Activated T-helper 2 cell treated with anti-CD3 and anti-CD28 coated beads, Interferon-gamma antibody, Interleukin-2, Interleukin-4, amounts not matched to agents 10 μg/mL and 5 μg/mL and 100 μg/mL, durations not matched to agents 14 hours and 24 hours and 36 hours (primary cell): ENCODE data around the gene CNFN. TPM values are rescaled to one million over a fixed set of nuclear protein-coding genes. Genes with fewer than 3 reads are reported as not detected.

Experiments
- DNase-seq: peaks from one replicate; pipeline ENCODE4 v3.0.0; 2021; ENCODE audit warnings: low spot score
- H3K27ac Mint-ChIP-seq: one replicate; pipeline ENCODE4 v1.8.0; 2021; ENCODE audit warnings: mixed read lengths
- H3K27me3 Mint-ChIP-seq: one replicate; pipeline ENCODE4 v1.8.0; 2021; ENCODE audit warnings: low read depth, mixed read lengths
- H3K36me3 Mint-ChIP-seq: one replicate; pipeline ENCODE4 v1.8.0; 2021; ENCODE audit warnings: low read depth, mixed read lengths
- H3K4me1 Mint-ChIP-seq: one replicate; pipeline ENCODE4 v1.8.0; 2021; ENCODE audit warnings: low read depth, mixed read lengths
- H3K4me3 Mint-ChIP-seq: one replicate; pipeline ENCODE4 v1.8.0; 2021; ENCODE audit warnings: low read depth, mild to moderate bottlenecking, moderate library complexity, mixed read lengths
- H3K9me3 Mint-ChIP-seq: one replicate; pipeline ENCODE4 v1.8.0; 2021; ENCODE audit warnings: mixed read lengths
- intact Hi-C: fragments of 100-400 bp; cut with micrococcal nuclease; formaldehyde crosslinking; loops from one replicate; pipeline ENCODE4 v1.15.1; 2023
- total RNA-seq: library from RNA; stranded (reverse); gene quantifications from 2 replicates; pipeline ENCODE4 v1.2.3, GENCODE V29; 2022

Gene CNFN
- total RNA-seq, 1 donor from 2014 or later = not detected

DNA sequence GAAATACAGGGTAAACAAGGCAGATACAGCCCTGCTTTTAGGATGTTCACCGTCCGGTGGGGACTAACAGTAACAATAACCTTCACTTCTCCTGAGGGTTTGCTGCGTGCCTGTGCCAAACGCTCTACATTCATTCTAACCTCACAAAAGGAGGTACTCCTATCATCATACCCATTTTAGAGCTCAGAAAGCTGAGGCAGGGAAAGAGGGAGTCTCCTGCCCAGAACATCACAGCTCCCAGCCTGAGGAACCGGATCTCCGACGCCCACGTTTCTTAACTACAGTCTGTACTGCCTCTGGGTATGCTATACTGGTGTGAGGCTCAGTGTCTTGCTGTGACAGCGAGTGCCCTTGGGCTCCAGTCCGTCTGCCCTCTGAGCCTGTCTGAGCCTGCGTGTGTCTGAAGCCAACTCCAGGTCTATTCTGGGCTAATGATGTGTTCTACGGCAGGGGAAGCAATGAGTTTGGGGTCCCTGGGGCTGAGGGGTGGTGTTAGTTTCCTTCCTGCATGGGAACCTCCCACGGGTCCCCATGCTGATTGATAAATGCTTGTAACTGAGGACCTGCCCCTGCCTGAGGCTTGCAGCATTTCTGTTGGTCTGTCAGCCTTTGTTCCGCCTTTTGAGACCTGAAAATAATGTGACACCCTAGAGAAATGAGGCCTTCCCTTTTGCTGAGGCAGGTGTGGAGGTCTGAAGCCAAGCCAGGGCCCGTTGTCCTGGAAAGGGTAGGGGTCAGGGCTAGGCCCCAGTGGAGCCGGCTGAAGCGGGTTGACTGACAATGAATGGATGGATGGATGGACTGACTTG lies 32.2 kb upstream of the CNFN start:
- H3K4me3 Mint-ChIP-seq = peak overlapping the region; percentile 99
- intact Hi-C loops = loop anchor here (2.0 to 10.0 kb wide), 5 partner anchors 19 to 1817 kb away; partner anchors contain the start of genes GSK3A and LTBP4
- H3K9me3 Mint-ChIP-seq = no peaks in the 10 kb centered on the region
- H3K27me3 Mint-ChIP-seq = no peaks in the 10 kb centered on the region
- peaks cover 6% of the 10 kb centered on the region for H3K36me3 Mint-ChIP-seq
- DNase-seq = no peak
- peak overlapping the region; percentile 89 for H3K27ac Mint-ChIP-seq
- H3K4me1 Mint-ChIP-seq = peaks cover 31% of the 10 kb centered on the region

- Mint-ChIP-seq H3K4me1 (peaks cover 31% of the 10 kb centered on the region), H3K9me3 (no peaks in the 10 kb centered on the region), H3K27me3 (no peaks in the 10 kb centered on the region), H3K36me3 (peaks cover 6% of the 10 kb centered on the region), H3K27ac (no peak overlapping the region), H3K4me3 (peak overlapping the region; percentile 99)
- DNase-seq = no peak
- intact Hi-C loops = loop anchor here (2.0 to 10.0 kb wide), 5 partner anchors 19 to 1817 kb away; partner anchors contain the start of genes GSK3A and LTBP4
These were observed 31.5 kb upstream of the CNFN start for GRCh38 chr19:42421591-42422031.

DNA sequence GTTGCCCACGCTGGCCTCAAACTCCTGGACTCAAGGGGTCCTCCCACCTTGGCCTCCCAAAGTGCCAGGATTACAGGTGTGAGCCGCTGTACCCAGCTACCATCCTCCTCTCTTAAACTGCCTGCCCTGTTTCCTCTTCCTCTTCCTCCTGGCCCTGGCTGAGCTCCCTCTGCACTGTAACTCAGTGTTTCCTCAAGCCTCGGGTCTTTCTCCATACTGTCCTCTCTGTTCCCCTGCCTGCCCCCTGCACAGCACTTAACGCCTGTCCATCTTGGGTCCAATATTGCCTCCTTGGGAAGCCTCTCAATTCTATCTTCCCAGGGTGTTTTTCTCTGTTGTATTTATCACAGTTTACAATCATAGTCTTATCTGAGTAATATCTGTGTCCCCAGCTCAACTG lies 31.0 kb upstream of the CNFN start:
- H3K36me3 Mint-ChIP-seq = peaks cover 6% of the 10 kb centered on the region
- intact Hi-C loops = loop anchor here (5.0 to 10.0 kb wide), 3 partner anchors 179 to 1816 kb away; partner anchors contain the start of genes GSK3A and LTBP4
- H3K9me3 Mint-ChIP-seq = no peaks in the 10 kb centered on the region
- H3K4me3 Mint-ChIP-seq = no peak overlapping the region
- no peak for DNase-seq
- H3K4me1 Mint-ChIP-seq = peaks cover 31% of the 10 kb centered on the region
- H3K27ac Mint-ChIP-seq = no peak overlapping the region
- no peaks in the 10 kb centered on the region for H3K27me3 Mint-ChIP-seq

GRCh38 chr19:42420055-42420544 lies 30.0 kb upstream of the CNFN start:
- no peak overlapping the region for H3K4me3 Mint-ChIP-seq
- intact Hi-C loops = loop anchor here (5.0 to 10.0 kb wide), 3 partner anchors 178 to 1815 kb away; partner anchors contain the start of genes GSK3A and LTBP4
- no peak overlapping the region for H3K27ac Mint-ChIP-seq
- H3K36me3 Mint-ChIP-seq = peaks cover 6% of the 10 kb centered on the region
- peak; percentile 74 for DNase-seq
- no peaks in the 10 kb centered on the region for H3K9me3 Mint-ChIP-seq
- no peaks in the 10 kb centered on the region for H3K27me3 Mint-ChIP-seq
- peaks cover 31% of the 10 kb centered on the region for H3K4me1 Mint-ChIP-seq

DNA sequence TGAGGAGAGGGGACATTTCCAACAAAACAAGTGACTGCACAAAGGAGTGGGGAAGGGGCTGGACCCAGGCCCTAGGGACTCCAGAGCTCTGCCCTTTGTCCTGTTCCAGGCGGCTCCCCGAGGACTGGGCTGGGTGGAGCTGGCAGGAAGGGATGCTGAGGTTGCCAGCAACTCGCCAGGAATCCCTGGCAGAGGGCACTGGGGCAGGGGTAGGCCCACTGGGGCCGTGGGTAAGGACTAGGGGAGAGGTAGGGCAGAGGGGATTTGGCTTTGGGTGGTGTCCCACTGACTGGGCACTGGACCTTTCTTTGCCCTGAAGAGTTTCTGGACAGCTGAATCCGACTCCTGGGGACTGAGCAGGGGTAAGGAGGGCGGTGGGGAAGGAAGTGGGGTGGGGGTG lies 29.2 kb upstream of the CNFN start:
- H3K9me3 Mint-ChIP-seq = no peaks in the 10 kb centered on the region
- no peak for DNase-seq
- H3K36me3 Mint-ChIP-seq = peaks cover 9% of the 10 kb centered on the region
- H3K27me3 Mint-ChIP-seq = no peaks in the 10 kb centered on the region
- H3K27ac Mint-ChIP-seq = no peak overlapping the region
- intact Hi-C loops = no loop called here
- peaks cover 31% of the 10 kb centered on the region for H3K4me1 Mint-ChIP-seq
- H3K4me3 Mint-ChIP-seq = no peak overlapping the region

DNA sequence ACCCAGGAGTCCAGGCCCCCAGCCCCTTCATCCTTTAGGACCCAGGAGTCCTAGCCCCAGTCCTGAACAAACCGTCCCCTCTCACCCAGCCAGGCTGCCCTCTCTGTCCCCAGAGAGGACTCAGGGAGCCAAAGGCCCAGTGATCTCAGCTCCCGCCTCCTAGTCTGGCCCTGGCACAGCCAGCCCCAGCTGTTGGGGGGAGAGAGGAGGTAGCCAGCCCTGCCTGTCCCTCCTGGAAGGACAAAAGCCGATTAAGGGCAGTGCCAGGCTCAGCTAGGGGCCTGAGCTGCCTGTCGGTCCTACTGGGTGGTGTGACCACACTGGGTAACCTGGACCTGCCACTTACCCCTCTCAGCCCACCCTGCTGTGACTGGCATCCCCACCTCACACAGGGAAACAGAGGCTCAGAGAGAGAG lies 22.6 kb upstream of the CNFN start:
- H3K36me3 Mint-ChIP-seq = peaks cover 19% of the 10 kb centered on the region
- DNase-seq = no peak
- H3K4me1 Mint-ChIP-seq = no peaks in the 10 kb centered on the region
- intact Hi-C loops = no loop called here
- H3K27ac Mint-ChIP-seq = no peak overlapping the region
- no peaks in the 10 kb centered on the region for H3K9me3 Mint-ChIP-seq
- no peak overlapping the region for H3K4me3 Mint-ChIP-seq
- H3K27me3 Mint-ChIP-seq = no peaks in the 10 kb centered on the region

- H3K4me1 Mint-ChIP-seq = no peaks in the 10 kb centered on the region
- H3K27me3 Mint-ChIP-seq = no peaks in the 10 kb centered on the region
- no peaks in the 10 kb centered on the region for H3K9me3 Mint-ChIP-seq
- peaks cover 23% of the 10 kb centered on the region for H3K36me3 Mint-ChIP-seq
- intact Hi-C loops = no loop called here
- H3K27ac Mint-ChIP-seq = no peak overlapping the region
- DNase-seq = no peak
- no peak overlapping the region for H3K4me3 Mint-ChIP-seq
These were observed 22.1 kb upstream of the CNFN start for GRCh38 chr19:42412227-42412626.

DNA sequence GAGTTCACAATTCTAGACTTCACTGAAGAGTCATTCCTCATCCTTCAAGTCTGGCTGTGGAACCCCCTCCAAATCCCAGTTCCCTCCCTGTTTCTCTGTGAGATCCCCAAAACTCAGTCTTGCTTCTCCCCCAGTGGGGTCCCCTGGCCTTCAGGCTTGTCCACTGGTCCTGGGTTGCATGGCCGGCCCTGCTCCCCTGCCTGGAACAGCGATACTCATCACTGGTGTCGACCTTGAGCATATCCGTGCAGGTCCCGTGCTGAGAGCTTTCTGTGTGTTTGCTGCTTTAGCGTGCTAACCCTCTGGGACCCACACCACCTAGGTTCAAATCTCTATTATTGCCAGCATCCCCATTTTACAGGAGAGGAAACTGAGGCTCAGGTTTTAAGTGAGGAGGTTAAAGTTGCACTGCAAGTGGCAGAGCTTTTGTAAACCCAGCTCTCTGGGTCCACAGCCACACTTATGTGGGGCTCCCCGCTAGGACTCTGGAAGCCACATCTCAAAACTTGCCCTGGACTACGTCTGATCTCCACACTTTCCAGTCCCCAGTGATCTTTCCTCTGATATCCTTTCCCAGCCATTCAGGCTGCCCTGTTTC lies 21.6 kb upstream of the CNFN start:
- no peak overlapping the region for H3K4me3 Mint-ChIP-seq
- no peaks in the 10 kb centered on the region for H3K27me3 Mint-ChIP-seq
- no peaks in the 10 kb centered on the region for H3K9me3 Mint-ChIP-seq
- no peak for DNase-seq
- no peaks in the 10 kb centered on the region for H3K4me1 Mint-ChIP-seq
- peaks cover 29% of the 10 kb centered on the region for H3K36me3 Mint-ChIP-seq
- intact Hi-C loops = no loop called here
- no peak overlapping the region for H3K27ac Mint-ChIP-seq

DNA sequence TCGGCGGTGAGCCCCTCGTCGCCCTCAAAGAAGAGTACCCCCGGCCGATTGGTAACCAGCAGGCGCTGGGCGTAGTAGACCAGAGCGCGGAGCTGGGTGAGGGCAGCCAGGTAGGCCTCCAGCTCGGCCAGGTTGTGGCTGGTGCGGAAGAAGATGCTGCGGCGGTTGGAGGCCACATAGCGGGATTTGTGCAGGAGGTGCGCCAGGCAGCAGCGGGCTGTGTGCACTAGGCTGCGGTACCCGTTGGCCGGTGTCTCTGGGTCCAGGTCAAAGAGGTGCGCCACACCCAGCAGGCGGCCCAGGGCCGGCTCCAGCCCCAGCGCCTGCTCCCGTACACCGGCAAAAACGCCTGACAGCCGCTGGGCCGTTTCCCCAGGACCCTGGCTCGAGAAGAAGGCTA lies 20.3 kb upstream of the CNFN start:
- Mint-ChIP-seq H3K4me1 (no peaks in the 10 kb centered on the region), H3K9me3 (no peaks in the 10 kb centered on the region), H3K27ac (no peak overlapping the region), H3K27me3 (no peaks in the 10 kb centered on the region), H3K4me3 (no peak overlapping the region), H3K36me3 (peaks cover 32% of the 10 kb centered on the region)
- intact Hi-C loops = no loop called here
- no peak for DNase-seq

DNA sequence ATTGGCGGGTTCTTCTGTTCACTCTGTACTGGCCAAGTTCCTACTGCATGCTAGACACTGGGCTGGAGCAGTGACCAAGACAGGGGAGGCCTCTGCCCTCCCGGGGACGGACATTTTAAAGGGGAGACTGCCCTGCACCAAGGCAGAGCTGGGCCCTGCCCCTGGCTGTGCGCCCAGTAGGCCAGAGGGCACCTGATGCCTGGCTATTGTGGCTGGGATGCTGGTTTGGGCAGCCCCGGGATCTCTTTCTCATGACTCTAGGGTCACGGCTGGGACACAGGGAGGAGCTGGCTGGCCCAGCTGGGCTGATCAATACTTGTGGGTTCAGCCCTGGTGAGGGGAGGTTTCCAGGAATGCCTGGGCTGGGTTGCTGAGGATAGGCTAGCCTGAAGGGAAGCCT lies 19.4 kb upstream of the CNFN start:
- no peak for DNase-seq
- Mint-ChIP-seq H3K4me3 (no peak overlapping the region), H3K9me3 (no peaks in the 10 kb centered on the region), H3K27me3 (no peaks in the 10 kb centered on the region), H3K36me3 (peaks cover 35% of the 10 kb centered on the region), H3K4me1 (no peaks in the 10 kb centered on the region), H3K27ac (no peak overlapping the region)
- intact Hi-C loops = no loop called here

DNA sequence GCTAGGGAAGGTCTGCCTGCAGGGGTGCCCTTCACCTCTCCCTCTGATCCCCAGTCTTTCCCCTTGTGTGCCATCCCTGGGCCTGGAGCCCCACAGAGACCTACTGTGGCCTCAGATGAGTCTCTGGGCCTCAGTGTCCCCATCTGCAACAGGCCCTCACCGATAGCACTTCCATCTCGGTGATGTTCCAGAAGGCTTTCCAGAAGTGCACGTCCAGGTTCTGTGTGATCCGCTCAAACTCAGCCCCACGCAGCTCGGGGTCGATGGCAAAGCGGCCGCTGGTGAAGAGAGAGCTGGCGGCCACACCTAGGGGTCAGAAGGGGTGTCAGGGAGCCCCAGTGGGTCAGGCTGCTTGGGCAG lies 17.7 kb upstream of the CNFN start:
- no peak for DNase-seq
- intact Hi-C loops = no loop called here
- Mint-ChIP-seq H3K36me3 (peaks cover 37% of the 10 kb centered on the region), H3K27ac (no peak overlapping the region), H3K4me1 (no peaks in the 10 kb centered on the region), H3K4me3 (no peak overlapping the region), H3K27me3 (no peaks in the 10 kb centered on the region), H3K9me3 (no peaks in the 10 kb centered on the region)

GRCh38 chr19:42407085-42407815 lies 17.2 kb upstream of the CNFN start:
- no peak for DNase-seq
- Mint-ChIP-seq H3K36me3 (peaks cover 41% of the 10 kb centered on the region), H3K4me1 (no peaks in the 10 kb centered on the region), H3K27me3 (no peaks in the 10 kb centered on the region), H3K27ac (no peak overlapping the region), H3K9me3 (no peaks in the 10 kb centered on the region), H3K4me3 (no peak overlapping the region)
- intact Hi-C loops = no loop called here
